Measurements from ENCODE around the gene OTUD1. TPM values are rescaled to one million over a fixed set of nuclear protein-coding genes. Genes with fewer than 3 reads are reported as not detected.

OTUD1 gene
- total RNA-seq, 4 donors from 2014 or later = 12.3 to 18.0 (median 16.9) TPM

- in situ Hi-C loops (cut with MboI; ENCODE audit: low pct_ligation_motif_present in 1 of 4, low pct_unique_long_range_greater_than_20kb in 1 of 4, low sequenced_read_pairs in 3 of 4) (no loop called here), intact Hi-C loops (cut with DNase I; ENCODE audit: low total_unique reads) (no loop called here)
- Histone ChIP-seq H3K27ac (no peak overlapping the region), H3K27me3 (no peaks in the 10 kb centered on the region), H3K4me3 (no peak overlapping the region), H3K4me1 (peaks cover 0 to 4% (median 2%) of the 10 kb centered on the region in 4 donors), H3K36me3 (no peaks in the 10 kb centered on the region), H3K9me3 (no peaks in the 10 kb centered on the region)
- DNase-seq = no peak
- 50 to 94% methylated on average over 1 to 2 of the region's 2 CpGs for WGBS, 2 donors (ENCODE audit: low coverage in 1 of 2)
- no peak for TF ChIP-seq POLR2AphosphoS5 (IDR thresholded peaks at IDR 0.05)
- TF ChIP-seq POLR2A (IDR thresholded peaks at IDR 0.05) = no peak
- TF ChIP-seq, protein P1, sequence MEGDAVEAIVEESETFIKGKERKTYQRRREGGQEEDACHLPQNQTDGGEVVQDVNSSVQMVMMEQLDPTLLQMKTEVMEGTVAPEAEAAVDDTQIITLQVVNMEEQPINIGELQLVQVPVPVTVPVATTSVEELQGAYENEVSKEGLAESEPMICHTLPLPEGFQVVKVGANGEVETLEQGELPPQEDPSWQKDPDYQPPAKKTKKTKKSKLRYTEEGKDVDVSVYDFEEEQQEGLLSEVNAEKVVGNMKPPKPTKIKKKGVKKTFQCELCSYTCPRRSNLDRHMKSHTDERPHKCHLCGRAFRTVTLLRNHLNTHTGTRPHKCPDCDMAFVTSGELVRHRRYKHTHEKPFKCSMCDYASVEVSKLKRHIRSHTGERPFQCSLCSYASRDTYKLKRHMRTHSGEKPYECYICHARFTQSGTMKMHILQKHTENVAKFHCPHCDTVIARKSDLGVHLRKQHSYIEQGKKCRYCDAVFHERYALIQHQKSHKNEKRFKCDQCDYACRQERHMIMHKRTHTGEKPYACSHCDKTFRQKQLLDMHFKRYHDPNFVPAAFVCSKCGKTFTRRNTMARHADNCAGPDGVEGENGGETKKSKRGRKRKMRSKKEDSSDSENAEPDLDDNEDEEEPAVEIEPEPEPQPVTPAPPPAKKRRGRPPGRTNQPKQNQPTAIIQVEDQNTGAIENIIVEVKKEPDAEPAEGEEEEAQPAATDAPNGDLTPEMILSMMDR (IDR thresholded peaks at IDR 0.05) = no peak
- TF ChIP-seq EP300 (IDR thresholded peaks at IDR 0.05; ENCODE audit: low read depth) = no peak
Observed at GRCh38 chr10:23474081-23474480, 35.2 kb downstream of the OTUD1 start.

- Histone ChIP-seq H3K4me1 (peaks cover 0 to 4% (median 1%) of the 10 kb centered on the region in 4 donors), H3K4me3 (no peak overlapping the region), H3K27me3 (no peaks in the 10 kb centered on the region), H3K9me3 (no peaks in the 10 kb centered on the region), H3K27ac (no peak overlapping the region), H3K36me3 (no peaks in the 10 kb centered on the region)
- DNase-seq = no peak
- in situ Hi-C loops (cut with MboI; ENCODE audit: low pct_ligation_motif_present in 1 of 4, low pct_unique_long_range_greater_than_20kb in 1 of 4, low sequenced_read_pairs in 3 of 4) (no loop called here), intact Hi-C loops (cut with DNase I; ENCODE audit: low total_unique reads) (no loop called here)
- WGBS, 2 donors (ENCODE audit: low coverage in 1 of 2) = 82 to 90% methylated on average over 2 to 4 of the region's 4 CpGs
- TF ChIP-seq POLR2A (IDR thresholded peaks at IDR 0.05) = no peak
Observed at GRCh38 chr10:23474626-23475025, 35.8 kb downstream of the OTUD1 start.

GRCh38 chr10:23478570-23478969, 39.7 kb downstream of the OTUD1 start:
- H3K9me3 ChIP-seq = no peaks in the 10 kb centered on the region
- no peak for DNase-seq
- H3K27me3 ChIP-seq = no peaks in the 10 kb centered on the region
- no peaks in the 10 kb centered on the region for H3K4me1 ChIP-seq
- in situ Hi-C loops (cut with MboI; ENCODE audit: low pct_ligation_motif_present in 1 of 4, low pct_unique_long_range_greater_than_20kb in 1 of 4, low sequenced_read_pairs in 3 of 4) (no loop called here), intact Hi-C loops (cut with DNase I; ENCODE audit: low total_unique reads) (no loop called here)
- TF ChIP-seq POLR2AphosphoS5 (IDR thresholded peaks at IDR 0.05) (no peak), EP300 (IDR thresholded peaks at IDR 0.05; ENCODE audit: low read depth) (no peak), POLR2A (IDR thresholded peaks at IDR 0.05) (no peak)
- TF ChIP-seq, protein P1 (IDR thresholded peaks at IDR 0.05) = no peak
- no peak overlapping the region for H3K27ac ChIP-seq
- WGBS, 2 donors (ENCODE audit: low coverage in 1 of 2) = 90 to 91% methylated on average over 5 of the region's 5 CpGs
- H3K36me3 ChIP-seq = no peaks in the 10 kb centered on the region
- no peak overlapping the region for H3K4me3 ChIP-seq

DNA sequence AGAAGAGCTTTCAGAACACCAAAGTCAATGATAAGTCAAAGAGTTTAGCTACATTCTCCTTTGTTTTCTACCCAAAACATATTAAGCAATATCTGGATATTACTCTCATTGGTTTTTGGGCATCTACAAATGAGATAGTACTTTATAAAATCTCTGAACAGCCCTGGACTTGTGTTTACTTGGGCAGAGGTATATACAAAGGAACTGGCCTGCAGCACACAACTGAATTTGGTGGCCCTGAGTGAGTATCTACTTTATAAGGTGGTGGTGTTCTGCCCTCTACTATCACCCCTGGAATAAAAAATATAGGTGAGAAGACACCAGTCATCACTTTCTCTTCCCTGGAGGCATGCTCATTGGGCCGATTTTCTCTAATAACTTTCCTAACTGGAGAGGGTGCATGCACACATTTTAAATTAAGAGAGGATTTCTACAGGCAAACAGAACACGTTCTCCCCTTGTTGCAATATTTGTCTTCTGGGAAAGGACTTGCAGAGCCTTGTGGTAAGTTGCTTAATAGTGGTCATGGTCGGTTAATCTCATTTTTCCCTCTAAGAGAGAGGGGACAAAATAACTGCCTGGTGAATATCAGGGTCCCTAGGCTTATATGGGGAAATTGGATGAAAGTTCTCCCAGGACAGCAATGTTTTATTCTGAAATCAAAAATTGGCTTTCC, 41.1 kb downstream of the OTUD1 start:
- Histone ChIP-seq H3K36me3 (no peaks in the 10 kb centered on the region), H3K9me3 (no peaks in the 10 kb centered on the region), H3K27ac (no peak overlapping the region), H3K4me1 (no peaks in the 10 kb centered on the region), H3K27me3 (no peaks in the 10 kb centered on the region), H3K4me3 (no peak overlapping the region)
- no peak for DNase-seq
- intact Hi-C loops (cut with DNase I; ENCODE audit: low total_unique reads) = no loop called here
- in situ Hi-C loops (cut with MboI; ENCODE audit: low pct_ligation_motif_present in 1 of 4, low pct_unique_long_range_greater_than_20kb in 1 of 4, low sequenced_read_pairs in 3 of 4) = no loop called here
- TF ChIP-seq POLR2AphosphoS5 (IDR thresholded peaks at IDR 0.05) (no peak), EP300 (IDR thresholded peaks at IDR 0.05; ENCODE audit: low read depth) (no peak), POLR2A (IDR thresholded peaks at IDR 0.05) (no peak)
- TF ChIP-seq, protein P1 (IDR thresholded peaks at IDR 0.05) = no peak
- WGBS, 2 donors (ENCODE audit: low coverage in 1 of 2) = 64 to 70% methylated on average over 3 of the region's 3 CpGs

Data from transverse colon (tissue), 4 donors.